Stimulated activated memory B cell treated with anti-CD40 and anti-IgM and Interleukin-4, amounts not matched to agents 10 μg/mL and 1 μg/mL and 100 μg/mL, for 72 hours (primary cell): Measurements from ENCODE around the gene MGAT1.
A peak's percentile ranks its signal among the peaks of the same experiment; 100 is the strongest.

Source experiments
- ATAC-seq: fragments of 150-1000 bp; cut with Tn5 transposase; 2 replicates; pipeline ENCODE4 v1.10.0; 2021
- H3K27ac Mint-ChIP-seq: one replicate; pipeline ENCODE4 v1.8.0; 2022; ENCODE audit warnings: mild to moderate bottlenecking, mixed read lengths
- H3K27me3 Mint-ChIP-seq: one replicate; pipeline ENCODE4 v1.8.0; 2022; ENCODE audit warnings: mixed read lengths
- H3K36me3 Mint-ChIP-seq: one replicate; pipeline ENCODE4 v1.8.0; 2022; ENCODE audit warnings: mixed read lengths
- H3K4me1 Mint-ChIP-seq: one replicate; pipeline ENCODE4 v1.8.0; 2022; ENCODE audit warnings: mixed read lengths
- H3K4me3 Mint-ChIP-seq: one replicate; pipeline ENCODE4 v1.8.0; 2022; ENCODE audit warnings: mild to moderate bottlenecking, moderate library complexity, mixed read lengths
- H3K9me3 Mint-ChIP-seq: one replicate; pipeline ENCODE4 v1.8.0; 2022; ENCODE audit warnings: mixed read lengths

MGAT1 gene

DNA sequence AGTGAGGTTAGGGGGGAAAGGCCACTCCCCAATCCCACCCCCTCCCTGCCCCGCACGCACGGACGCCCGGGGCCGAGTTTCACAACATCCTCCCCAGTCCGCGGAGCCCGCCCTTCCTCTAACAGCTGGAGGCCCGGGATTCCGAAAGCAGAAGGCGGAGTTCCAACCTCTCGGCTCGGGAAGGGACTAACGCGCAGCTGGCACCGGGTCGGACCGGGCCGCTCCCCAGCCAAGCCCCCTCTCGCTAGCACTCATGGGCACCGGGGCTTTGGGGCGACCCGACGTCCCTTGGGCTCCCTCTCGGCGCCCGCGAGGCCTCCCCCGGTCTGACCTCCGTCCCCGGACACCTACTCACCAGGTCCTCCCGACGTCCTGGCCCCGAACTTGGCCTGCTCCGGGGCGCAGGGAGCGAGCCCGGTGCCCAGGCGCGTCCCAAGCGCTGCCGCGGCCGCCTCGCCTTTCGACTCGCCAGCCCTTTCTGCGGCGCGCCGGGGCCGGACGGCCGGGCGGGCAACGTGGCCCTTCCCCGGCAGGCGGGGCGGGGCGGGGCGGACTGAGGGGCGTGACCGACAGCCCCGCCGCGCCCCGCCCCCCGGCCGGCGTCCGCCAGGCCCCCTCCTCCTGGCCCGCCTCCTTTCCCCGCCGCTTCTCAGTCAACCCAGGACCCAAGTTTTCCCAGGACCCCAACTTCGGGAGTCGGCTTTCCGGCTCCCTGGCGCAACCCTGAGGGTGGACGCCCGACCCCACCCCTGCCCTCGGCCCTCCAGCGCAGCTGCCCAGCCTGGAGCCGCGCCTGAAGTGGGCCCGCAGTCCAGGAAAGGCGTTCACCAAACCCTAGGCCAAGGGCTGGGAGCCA, at the start of gene MGAT1:
MGAT1 (minus strand) TSS at position 482 of the 856 bp plus-strand sequence. CDS start 9,835 bp downstream, outside the sequence.
- Mint-ChIP-seq H3K4me1 (peaks cover 84% of the 10 kb centered on the region), H3K27me3 (no peaks in the 10 kb centered on the region), H3K4me3 (peak within 1 kb of the TSS; percentile 77), H3K9me3 (no peaks in the 10 kb centered on the region), H3K36me3 (peaks cover 85% of the 10 kb centered on the region), H3K27ac (peak within 1 kb of the TSS; percentile 93)
- ATAC-seq, result peak; percentile 78

DNA sequence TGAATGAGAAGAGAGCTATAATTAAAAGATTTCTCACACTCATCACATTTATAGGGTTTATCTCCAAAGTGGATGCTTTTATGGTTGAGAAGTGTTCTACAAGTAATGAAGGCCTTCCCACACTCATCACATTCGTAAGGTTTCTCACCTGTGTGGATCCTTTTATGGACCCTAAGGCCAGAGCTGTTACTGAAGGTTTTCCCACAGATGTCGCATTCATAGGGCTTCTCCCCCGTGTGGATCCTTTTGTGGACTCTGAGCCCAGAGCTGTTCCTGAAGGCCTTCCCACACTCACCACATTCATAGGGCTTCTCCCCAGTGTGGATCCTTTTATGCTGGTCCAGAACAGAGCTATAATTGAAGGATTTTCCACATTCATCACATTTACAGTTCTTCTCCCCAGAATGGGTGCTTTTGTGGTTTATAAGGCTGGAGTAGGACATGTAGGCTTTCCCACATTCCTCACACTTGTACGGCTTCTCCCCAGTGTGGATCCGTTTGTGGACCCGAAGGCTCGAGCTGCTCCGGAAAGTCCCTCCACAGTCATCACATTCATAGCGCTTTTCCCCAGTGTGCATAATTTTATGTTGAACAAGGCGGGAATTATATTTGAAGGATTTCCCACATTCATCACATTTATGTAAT, 48.0 kb upstream of the MGAT1 start:
- H3K27ac Mint-ChIP-seq, result no peak overlapping the region
- peaks cover 32% of the 10 kb centered on the region for H3K4me1 Mint-ChIP-seq
- H3K36me3 Mint-ChIP-seq, result peaks cover 96% of the 10 kb centered on the region
- peaks cover 4% of the 10 kb centered on the region for H3K9me3 Mint-ChIP-seq
- H3K4me3 Mint-ChIP-seq, result no peak overlapping the region
- no peaks in the 10 kb centered on the region for H3K27me3 Mint-ChIP-seq
- ATAC-seq, result no peak

DNA sequence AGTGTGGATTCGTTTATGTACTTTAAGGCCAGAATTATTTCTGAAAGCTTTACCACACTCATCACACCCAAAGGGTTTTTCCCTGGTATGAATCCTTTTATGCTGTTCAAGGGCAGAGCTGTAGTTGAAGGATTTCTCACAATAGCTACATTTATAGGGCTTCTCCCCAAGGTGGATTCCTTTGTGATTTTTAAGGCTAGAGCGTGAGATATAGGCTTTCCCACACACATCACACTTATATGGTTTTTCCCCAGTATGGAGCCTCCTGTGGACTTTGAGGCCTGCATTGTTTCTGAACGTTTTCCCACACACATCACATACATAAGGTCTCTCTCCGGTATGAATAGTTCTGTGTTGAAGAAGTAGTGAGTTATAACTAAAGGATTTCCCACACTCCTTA, 47.2 kb upstream of the MGAT1 start:
- Mint-ChIP-seq H3K4me3 (no peak overlapping the region), H3K36me3 (peaks cover 90% of the 10 kb centered on the region)

DNA sequence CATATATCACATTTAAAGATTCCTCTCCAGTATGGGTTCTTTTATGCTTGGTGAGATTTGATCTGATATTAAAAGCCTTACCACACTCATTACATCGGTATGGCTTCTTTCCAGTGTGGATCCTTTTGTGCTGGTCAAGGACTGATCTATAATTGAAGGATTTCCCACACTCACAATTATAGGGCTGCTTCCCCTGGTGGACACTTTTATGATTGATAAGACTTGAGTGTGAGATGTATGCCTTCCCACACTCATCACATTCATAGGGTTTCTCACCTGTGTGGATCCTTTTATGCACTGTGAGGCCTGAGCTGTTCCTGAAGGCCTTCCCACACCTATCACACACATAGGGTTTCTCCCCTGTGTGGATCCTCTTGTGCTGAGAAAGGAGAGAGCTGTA, 46.3 kb upstream of the MGAT1 start:
- Mint-ChIP-seq H3K4me3 (no peak overlapping the region), H3K9me3 (peaks cover 4% of the 10 kb centered on the region), H3K4me1 (peaks cover 18% of the 10 kb centered on the region), H3K36me3 (peaks cover 81% of the 10 kb centered on the region), H3K27me3 (no peaks in the 10 kb centered on the region), H3K27ac (no peak overlapping the region)
- ATAC-seq, result no peak

More for the DNA sequence above, 47.2 kb upstream of the MGAT1 start:
- no peaks in the 10 kb centered on the region for H3K27me3 Mint-ChIP-seq
- H3K9me3 Mint-ChIP-seq, result peaks cover 4% of the 10 kb centered on the region
- no peak overlapping the region for H3K27ac Mint-ChIP-seq
- no peak for ATAC-seq
- H3K4me1 Mint-ChIP-seq, result peaks cover 27% of the 10 kb centered on the region

DNA sequence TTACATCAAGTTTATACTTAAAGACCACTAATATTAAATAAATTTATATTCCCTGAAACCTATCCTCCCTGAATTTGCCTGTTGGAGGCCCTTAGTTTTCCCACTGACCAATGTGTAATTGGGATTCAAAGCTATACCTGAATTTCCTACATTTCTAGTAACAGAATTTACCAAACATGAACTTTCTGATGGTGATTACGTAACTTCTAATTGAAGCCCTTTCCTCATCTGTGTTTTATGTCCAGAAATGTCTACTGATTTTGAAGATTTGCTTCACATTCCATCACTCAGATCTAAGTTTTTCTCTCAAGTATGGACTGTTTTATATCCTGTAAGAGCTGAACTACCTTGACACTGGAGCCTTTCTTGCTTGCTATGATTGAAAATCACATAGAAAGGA, 45.7 kb upstream of the MGAT1 start:
- H3K4me3 Mint-ChIP-seq, result no peak overlapping the region
- H3K9me3 Mint-ChIP-seq, result peaks cover 4% of the 10 kb centered on the region
- peaks cover 12% of the 10 kb centered on the region for H3K4me1 Mint-ChIP-seq
- H3K27ac Mint-ChIP-seq, result no peak overlapping the region
- H3K36me3 Mint-ChIP-seq, result peaks cover 74% of the 10 kb centered on the region
- H3K27me3 Mint-ChIP-seq, result no peaks in the 10 kb centered on the region
- no peak for ATAC-seq

DNA sequence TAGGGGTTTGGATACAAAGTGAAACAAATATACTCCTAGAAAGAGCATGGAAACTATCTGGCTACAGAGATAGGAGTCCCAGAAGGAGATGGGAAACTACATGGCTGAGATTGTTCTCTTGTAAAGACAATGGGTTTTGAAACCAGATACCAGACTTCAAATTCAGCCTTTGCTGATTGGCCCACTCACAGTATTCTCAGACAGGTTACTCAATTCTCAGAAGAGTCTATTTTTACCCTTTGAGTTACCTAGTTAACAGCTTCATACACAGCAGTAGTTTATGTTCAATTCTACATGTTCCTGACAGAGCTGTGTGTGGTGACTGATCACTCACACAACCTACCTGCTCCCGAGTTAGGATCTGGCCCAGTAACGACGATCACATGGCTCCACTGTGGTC, 44.4 kb upstream of the MGAT1 start:
- peaks cover 68% of the 10 kb centered on the region for H3K36me3 Mint-ChIP-seq
- H3K4me3 Mint-ChIP-seq, result no peak overlapping the region
- H3K27me3 Mint-ChIP-seq, result no peaks in the 10 kb centered on the region
- no peak overlapping the region for H3K27ac Mint-ChIP-seq
- peaks cover 6% of the 10 kb centered on the region for H3K4me1 Mint-ChIP-seq
- no peak for ATAC-seq
- H3K9me3 Mint-ChIP-seq, result peaks cover 5% of the 10 kb centered on the region

DNA sequence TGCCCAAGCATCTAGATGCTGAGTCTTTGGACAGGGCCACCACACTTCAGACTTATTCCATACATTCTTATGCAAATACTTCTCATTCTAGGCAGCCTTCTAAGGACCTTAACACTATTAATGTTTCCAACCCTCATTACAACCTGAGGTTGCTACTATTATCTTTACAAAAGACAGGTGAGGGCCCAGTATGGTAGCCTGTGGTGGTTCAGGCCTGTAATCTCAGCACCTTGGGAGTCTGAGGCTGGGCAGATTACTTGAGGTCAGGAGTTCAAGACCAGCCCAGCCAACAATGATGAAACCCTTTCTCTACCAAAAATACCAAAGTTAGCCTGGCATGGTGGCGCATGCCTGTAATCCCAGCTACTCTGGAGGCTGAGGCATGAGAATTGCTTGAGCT, 42.3 kb upstream of the MGAT1 start:
- no peak overlapping the region for H3K4me3 Mint-ChIP-seq
- H3K36me3 Mint-ChIP-seq, result peaks cover 53% of the 10 kb centered on the region
- ATAC-seq, result no peak
- no peaks in the 10 kb centered on the region for H3K27me3 Mint-ChIP-seq
- no peaks in the 10 kb centered on the region for H3K4me1 Mint-ChIP-seq
- H3K9me3 Mint-ChIP-seq, result peaks cover 3% of the 10 kb centered on the region
- no peak overlapping the region for H3K27ac Mint-ChIP-seq

DNA sequence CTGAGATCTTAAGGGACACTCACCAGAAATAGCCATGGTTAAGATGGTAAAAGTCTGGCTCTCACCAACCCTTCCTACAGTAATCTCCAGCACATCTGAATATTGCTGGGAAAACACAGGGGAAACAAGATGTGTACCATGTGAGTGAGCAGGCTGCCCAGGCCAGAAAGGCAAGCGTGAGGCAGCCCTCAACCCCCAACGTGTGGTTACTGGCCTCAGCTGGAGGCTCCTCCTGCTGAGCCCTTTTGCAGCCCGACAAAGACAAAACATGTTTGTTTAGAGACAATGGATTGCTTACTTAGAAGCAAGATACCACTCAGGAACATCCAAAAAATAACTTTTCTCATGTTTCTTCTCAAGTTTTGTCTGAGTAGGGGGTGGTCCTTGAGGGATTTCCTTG, 41.8 kb upstream of the MGAT1 start:
- no peak overlapping the region for H3K27ac Mint-ChIP-seq
- peaks cover 3% of the 10 kb centered on the region for H3K9me3 Mint-ChIP-seq
- no peak overlapping the region for H3K4me3 Mint-ChIP-seq
- H3K4me1 Mint-ChIP-seq, result no peaks in the 10 kb centered on the region
- no peak for ATAC-seq
- H3K27me3 Mint-ChIP-seq, result no peaks in the 10 kb centered on the region
- H3K36me3 Mint-ChIP-seq, result peaks cover 50% of the 10 kb centered on the region

DNA sequence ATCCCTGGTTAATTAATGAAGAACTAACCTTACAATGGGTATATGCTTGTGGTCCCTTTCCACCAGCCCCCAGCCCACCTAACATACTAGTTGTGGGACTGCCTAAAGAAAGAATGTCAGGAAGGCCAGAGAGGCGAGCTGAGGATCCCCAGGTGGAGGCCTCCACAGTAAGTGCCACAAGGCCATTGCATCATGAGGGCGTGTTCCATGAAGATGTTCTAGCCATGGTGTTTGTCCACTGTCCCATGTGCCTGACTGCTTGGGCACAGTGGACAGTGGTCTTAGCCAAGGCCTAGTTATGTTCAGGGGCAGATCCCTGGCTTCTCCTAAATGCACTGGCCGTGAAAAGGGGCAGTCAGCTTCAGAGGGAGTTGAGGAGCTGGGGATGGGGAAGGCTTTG, 37.3 kb upstream of the MGAT1 start:
- Mint-ChIP-seq H3K27ac (no peak overlapping the region), H3K36me3 (peaks cover 41% of the 10 kb centered on the region), H3K4me3 (no peak overlapping the region), H3K4me1 (peaks cover 7% of the 10 kb centered on the region), H3K27me3 (no peaks in the 10 kb centered on the region), H3K9me3 (peaks cover 3% of the 10 kb centered on the region)
- ATAC-seq, result no peak

DNA sequence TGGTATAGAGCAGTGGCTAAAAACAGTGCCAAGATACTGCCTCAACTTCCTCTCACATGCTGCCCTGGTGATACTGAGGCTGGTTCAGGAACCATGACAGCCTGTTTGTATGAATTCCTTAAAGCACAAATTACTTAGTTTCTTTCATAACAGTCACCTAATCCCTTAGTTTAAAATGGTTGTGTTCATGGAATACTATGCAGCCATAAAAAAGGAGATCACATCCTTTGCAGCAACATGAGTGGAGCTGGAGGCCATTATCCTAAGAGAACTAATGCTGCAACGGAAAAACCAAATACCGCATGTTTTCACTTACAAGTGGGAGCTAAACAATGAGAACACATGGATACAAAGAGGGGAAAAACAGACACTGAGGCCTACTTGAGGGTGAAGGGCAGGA, 36.6 kb upstream of the MGAT1 start:
- peaks cover 3% of the 10 kb centered on the region for H3K9me3 Mint-ChIP-seq
- H3K27me3 Mint-ChIP-seq, result no peaks in the 10 kb centered on the region
- ATAC-seq, result no peak
- no peak overlapping the region for H3K4me3 Mint-ChIP-seq
- peaks cover 14% of the 10 kb centered on the region for H3K4me1 Mint-ChIP-seq
- H3K27ac Mint-ChIP-seq, result no peak overlapping the region
- peaks cover 49% of the 10 kb centered on the region for H3K36me3 Mint-ChIP-seq

DNA sequence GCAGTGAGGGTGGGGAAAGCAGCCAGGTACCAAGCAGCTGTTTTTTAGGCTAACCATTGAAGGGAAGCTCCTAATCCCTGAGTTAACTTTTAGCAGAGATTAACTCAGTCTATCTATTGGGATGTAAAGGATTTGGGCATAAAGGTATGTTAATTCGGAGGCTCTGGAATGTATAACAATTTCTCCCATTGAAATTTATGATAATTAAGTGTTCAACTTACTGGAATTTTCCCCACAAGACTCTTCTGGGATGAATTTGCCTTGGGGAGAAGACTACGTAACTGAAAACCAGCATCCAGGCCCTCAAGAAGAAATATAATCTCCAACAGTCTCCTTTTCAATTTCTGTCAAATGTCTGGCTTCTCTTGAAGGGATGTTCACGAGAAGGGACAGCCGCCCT, 34.9 kb upstream of the MGAT1 start:
- H3K9me3 Mint-ChIP-seq, result peaks cover 3% of the 10 kb centered on the region
- H3K4me1 Mint-ChIP-seq, result peaks cover 32% of the 10 kb centered on the region
- H3K36me3 Mint-ChIP-seq, result peaks cover 58% of the 10 kb centered on the region
- peak overlapping the region; percentile 60 for H3K27ac Mint-ChIP-seq
- no peak overlapping the region for H3K4me3 Mint-ChIP-seq
- H3K27me3 Mint-ChIP-seq, result no peaks in the 10 kb centered on the region
- no peak for ATAC-seq

DNA sequence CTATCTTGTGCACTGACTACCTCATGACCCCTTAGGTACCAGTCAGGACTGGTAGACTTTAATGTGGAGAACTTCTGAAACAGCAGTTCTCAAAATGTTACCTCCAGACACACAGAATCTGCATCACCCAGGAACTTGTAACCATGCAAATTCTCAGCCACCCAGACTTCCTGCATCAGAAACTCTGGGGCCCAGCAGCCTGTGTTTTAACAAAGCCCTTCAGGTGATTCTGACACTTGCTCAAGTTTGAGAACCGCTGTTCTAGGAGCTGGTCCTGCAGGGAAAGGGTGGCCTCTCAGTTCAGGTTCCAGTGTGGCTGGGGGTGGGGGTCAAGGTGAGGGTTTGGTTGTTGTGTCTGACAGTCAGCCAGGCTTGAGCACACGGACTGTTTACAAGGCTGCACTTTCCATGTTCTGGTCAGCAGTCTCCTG, 30.0 kb upstream of the MGAT1 start:
- Mint-ChIP-seq H3K4me3 (peak overlapping the region; percentile 92), H3K4me1 (peaks cover 63% of the 10 kb centered on the region), H3K9me3 (peaks cover 5% of the 10 kb centered on the region), H3K27ac (peak overlapping the region; percentile 98), H3K27me3 (no peaks in the 10 kb centered on the region), H3K36me3 (peaks cover 76% of the 10 kb centered on the region)
- ATAC-seq, result peak; percentile 67

DNA sequence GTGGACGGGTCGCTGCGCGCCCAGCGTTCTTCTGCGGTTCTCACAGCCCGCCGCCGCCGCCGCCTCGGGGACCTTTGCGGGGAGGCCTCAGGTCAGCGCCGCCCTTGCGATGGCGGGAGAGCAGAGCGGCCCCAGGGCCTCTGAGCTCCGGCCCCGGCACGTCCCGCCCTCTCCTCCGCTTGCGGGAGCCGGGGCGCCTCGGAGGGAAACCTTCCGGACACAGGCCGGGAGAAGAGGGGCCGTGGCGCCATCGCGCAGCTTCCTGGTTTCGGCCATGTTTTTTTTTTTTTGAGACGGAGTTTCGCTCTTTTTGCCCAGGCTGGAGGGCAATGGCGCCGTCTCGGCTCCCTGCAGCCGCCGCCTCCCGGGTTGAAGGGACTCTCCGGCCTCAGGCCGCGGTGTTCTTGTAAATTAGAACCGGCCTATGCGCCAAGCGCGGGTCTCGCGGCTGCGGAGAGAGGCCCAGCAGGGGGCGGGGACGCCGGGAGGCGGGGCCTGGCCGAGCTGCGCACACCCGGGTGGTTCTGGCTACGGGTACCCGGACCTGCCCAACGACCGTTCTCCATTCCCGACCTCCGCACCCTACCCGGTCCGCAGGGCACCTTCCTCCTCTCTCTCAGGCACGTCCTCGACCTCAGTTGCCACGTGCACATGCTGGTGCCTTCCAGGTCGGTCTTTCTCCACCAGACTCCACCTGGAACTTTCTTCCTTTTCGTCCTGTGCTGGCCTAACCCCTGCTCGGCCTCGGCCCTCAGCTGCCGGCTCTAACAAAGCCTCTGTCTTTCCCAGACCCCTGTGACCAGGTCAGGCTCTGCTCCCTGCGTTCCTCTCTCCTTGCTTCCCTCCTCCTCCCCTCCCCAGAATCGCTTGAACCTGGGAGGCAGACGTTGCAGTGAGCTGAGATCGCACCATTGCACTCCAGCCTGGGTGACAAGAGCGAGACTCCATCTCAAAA, 28.8 kb upstream of the MGAT1 start:
- H3K36me3 Mint-ChIP-seq, result peaks cover 70% of the 10 kb centered on the region
- peak overlapping the region; percentile 92 for H3K4me3 Mint-ChIP-seq
- peak overlapping the region; percentile 98 for H3K27ac Mint-ChIP-seq
- peaks cover 65% of the 10 kb centered on the region for H3K4me1 Mint-ChIP-seq
- no peaks in the 10 kb centered on the region for H3K27me3 Mint-ChIP-seq
- ATAC-seq, result peak; percentile 90
- H3K9me3 Mint-ChIP-seq, result peaks cover 5% of the 10 kb centered on the region

DNA sequence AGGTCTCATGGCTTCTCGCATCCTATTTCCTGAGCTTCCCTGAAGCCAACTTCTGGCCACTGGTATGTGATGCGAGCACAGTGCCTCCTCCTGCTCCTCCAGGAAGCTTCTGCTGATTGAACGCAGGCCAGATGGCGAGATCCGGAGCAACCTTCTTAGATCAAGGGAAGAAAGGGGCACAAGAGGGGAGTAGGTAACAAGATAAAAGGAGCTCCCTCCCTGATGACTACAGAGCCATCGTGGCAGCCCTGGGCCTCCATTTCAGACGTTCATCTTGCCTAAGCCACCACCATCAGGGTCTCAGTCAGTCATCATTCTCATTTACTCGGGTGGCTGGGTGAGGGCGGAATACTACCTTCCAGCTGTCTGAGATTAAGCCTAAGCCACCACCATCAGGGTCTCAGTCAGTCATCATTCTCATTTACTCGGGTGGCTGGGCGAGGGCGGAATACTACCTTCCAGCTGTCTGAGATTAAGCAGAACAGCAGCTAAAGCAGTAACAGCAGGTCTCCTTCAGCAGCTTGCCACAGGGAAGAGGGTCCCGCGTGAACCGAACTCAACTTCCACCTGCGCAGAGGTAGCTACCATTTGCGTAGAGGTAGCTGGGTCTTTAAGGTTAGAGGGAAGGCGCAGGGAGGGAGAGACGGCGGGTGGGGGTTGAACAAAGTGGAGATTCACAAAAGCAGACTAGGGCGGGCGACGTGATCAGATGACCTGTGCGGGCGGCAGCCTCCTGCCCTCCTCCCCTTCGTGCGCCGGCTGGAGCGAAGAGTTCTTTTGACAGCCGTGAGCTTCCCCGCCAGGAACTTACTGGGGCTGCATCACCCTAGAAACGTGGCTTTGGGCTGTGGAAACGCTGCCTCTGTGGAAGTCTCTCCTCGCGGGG, 27.9 kb upstream of the MGAT1 start:
- peak overlapping the region; percentile 98 for H3K27ac Mint-ChIP-seq

More for the DNA sequence above, 27.9 kb upstream of the MGAT1 start:
- peaks cover 5% of the 10 kb centered on the region for H3K9me3 Mint-ChIP-seq
- H3K36me3 Mint-ChIP-seq, result peaks cover 74% of the 10 kb centered on the region
- peak overlapping the region; percentile 92 for H3K4me3 Mint-ChIP-seq
- no peaks in the 10 kb centered on the region for H3K27me3 Mint-ChIP-seq
- H3K4me1 Mint-ChIP-seq, result peaks cover 68% of the 10 kb centered on the region
- peak; percentile 77 for ATAC-seq
